ENCODE measurements around the gene ADAMTS2.

Gene ADAMTS2

DNA sequence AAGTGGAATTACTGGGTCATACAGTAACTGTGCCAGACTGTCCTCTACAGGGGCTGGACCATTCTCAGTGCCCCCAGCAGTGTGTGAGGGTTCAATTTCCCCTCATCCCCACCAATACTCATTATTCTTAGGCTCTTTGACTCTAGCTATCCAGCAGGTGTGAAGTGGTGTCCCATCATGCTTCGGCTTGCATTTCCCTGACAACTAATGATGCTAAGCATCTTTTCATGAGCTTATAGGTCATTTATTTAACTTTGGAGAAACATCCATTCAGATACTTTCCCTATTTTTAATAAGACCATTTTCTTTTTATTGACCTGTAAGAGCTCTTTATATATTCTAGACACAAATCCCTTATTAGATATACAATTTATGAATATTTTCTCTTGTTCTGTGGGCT lies 63.6 kb downstream of the ADAMTS2 start:
- no peak for DNase-seq (ENCODE audit: low read depth)
- TF ChIP-seq, protein P1, sequence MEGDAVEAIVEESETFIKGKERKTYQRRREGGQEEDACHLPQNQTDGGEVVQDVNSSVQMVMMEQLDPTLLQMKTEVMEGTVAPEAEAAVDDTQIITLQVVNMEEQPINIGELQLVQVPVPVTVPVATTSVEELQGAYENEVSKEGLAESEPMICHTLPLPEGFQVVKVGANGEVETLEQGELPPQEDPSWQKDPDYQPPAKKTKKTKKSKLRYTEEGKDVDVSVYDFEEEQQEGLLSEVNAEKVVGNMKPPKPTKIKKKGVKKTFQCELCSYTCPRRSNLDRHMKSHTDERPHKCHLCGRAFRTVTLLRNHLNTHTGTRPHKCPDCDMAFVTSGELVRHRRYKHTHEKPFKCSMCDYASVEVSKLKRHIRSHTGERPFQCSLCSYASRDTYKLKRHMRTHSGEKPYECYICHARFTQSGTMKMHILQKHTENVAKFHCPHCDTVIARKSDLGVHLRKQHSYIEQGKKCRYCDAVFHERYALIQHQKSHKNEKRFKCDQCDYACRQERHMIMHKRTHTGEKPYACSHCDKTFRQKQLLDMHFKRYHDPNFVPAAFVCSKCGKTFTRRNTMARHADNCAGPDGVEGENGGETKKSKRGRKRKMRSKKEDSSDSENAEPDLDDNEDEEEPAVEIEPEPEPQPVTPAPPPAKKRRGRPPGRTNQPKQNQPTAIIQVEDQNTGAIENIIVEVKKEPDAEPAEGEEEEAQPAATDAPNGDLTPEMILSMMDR (IDR thresholded peaks at IDR 0.05; ENCODE audit: insufficient read depth, low read depth, low read length, missing control alignments) = no peak
- no peak overlapping the region for H3K4me3 ChIP-seq (ENCODE audit: low read depth, low read length)

DNA sequence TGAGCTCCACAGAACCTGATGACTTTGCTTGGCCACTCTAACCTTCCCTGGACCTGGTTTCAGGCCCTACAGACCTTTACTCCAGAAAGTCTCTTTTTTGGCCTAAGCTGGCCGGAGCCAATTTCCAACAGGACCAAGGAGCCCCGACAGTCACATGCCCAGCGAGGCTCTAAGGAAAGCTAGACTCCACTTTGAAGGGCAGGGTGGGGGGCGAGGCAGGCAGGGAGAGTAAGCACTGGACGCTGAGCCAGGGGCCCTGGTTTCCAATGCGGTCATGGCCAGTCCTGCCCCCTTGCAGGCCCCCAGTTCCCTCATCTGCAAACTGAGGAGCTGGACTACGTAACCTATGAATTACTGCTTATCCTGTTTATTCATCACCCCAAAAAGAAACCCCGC lies 65.2 kb downstream of the ADAMTS2 start:
- no peak overlapping the region for H3K4me3 ChIP-seq (ENCODE audit: low read depth, low read length)
- TF ChIP-seq, protein P1 (IDR thresholded peaks at IDR 0.05; ENCODE audit: insufficient read depth, low read depth, low read length, missing control alignments) = no peak
- DNase-seq (ENCODE audit: low read depth) = no peak

DNA sequence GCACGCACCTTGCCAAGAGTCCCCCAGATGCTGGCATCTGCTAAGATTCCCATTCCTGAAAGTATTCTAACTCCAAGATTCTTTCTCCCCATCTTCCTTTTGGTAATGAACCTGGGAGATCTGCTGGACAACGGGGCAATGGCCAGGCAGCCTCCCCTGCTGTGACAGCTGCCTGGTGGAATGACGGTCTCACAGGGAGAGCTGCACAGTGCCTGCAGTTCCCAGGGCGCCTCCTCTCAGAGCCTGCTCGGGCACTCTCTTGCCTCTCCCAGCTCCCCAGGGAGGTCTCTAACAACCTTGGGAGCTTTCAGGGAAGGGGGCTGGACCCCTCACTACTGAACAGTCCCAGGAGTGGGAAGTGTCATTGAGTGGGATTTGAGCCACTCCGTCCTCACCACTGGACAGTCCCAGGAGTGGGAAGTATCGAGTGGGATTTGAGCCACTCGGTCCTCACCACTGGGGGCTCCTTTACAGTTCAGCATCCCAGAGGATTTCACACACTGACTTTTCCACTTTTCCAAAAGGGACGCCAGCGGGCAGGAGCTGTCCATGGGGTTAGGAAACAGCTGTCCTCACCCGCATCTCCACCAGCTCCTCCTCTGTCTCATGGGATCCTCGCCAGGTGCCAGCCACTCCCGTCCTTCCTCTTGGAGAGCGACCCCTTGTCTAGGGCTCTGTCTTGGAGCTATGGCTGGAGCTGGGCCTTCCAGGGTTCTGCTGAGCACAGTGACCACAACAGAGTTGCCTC lies 65.7 kb downstream of the ADAMTS2 start:
- no peak overlapping the region for H3K4me3 ChIP-seq (ENCODE audit: low read depth, low read length)
- DNase-seq (ENCODE audit: low read depth) = no peak
- TF ChIP-seq, protein P1 (IDR thresholded peaks at IDR 0.05; ENCODE audit: insufficient read depth, low read depth, low read length, missing control alignments) = no peak

DNA sequence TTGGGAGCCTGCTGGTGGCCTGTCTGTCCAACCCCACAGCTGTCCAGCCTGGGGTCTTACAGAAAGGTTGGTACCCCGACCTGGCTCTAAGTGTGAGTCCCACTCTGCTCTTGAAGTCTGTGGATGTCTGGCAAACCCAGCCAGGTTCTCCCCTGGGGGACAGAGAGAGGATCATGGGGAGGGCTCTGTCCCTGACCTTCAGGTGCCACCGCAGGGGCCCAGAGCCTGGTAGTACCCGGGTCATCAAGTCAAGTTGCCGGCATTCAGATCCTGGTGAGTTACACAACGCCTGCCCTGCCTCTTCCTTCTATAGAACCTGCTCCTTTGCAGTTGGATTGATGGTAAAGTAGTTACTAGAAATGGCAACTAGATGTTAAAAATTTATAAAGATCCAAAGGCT lies 66.7 kb downstream of the ADAMTS2 start:
- no peak overlapping the region for H3K4me3 ChIP-seq (ENCODE audit: low read depth, low read length)
- DNase-seq (ENCODE audit: low read depth) = no peak
- TF ChIP-seq, protein P1 (IDR thresholded peaks at IDR 0.05; ENCODE audit: insufficient read depth, low read depth, low read length, missing control alignments) = no peak

DNA sequence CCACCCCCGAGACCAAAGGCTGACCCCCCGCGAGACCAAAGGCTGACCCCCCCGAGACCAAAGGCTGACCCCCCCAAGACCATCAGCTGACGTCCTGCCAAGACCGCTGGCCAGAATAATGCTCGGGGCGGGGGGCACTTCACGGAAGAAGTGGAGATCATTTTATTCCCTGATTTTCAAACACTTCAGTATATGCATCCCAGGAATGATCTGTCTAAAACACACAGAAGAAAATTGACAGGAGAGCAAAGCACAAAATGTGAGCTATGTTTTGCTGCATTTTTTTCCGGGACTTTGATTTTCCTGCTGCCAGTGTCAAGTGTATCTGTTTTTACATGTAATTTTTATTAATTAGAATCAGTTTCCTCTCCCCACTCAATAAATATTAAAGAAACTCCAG lies 67.1 kb downstream of the ADAMTS2 start:
- H3K4me3 ChIP-seq (ENCODE audit: low read depth, low read length) = no peak overlapping the region
- TF ChIP-seq, protein P1 (IDR thresholded peaks at IDR 0.05; ENCODE audit: insufficient read depth, low read depth, low read length, missing control alignments) = no peak
- DNase-seq (ENCODE audit: low read depth) = no peak

DNA sequence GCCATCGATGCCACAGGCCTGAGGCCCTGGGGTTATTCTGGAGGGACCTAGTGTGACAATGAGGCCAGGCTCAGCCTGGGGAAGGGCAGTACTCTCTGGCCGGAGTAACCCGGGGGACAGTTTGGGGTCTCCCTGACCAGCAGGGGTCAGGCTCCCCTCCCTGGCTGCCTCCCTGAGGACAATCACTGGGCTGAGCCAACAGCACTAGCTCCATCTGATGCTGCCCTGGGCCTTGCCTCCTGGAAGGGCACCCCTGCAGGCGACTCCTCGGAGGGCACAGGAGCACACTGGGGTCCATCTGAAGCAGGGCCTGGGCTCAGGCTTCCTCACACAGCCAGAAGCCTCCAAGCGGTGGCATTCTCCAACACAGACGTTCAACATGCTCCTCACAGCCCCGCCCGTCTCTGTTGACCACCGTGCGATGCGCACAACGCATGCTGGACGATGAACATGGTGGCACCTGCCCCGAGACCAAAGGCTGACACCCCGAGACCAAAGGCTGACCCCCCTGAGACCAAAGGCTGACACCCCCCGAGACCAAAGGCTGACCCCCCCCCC lies 68.3 kb downstream of the ADAMTS2 start:
- TF ChIP-seq, protein P1 (IDR thresholded peaks at IDR 0.05; ENCODE audit: insufficient read depth, low read depth, low read length, missing control alignments) = no peak
- no peak overlapping the region for H3K4me3 ChIP-seq (ENCODE audit: low read depth, low read length)
- DNase-seq (ENCODE audit: low read depth) = no peak
